ENCODE data around the gene GEN1.

DNA sequence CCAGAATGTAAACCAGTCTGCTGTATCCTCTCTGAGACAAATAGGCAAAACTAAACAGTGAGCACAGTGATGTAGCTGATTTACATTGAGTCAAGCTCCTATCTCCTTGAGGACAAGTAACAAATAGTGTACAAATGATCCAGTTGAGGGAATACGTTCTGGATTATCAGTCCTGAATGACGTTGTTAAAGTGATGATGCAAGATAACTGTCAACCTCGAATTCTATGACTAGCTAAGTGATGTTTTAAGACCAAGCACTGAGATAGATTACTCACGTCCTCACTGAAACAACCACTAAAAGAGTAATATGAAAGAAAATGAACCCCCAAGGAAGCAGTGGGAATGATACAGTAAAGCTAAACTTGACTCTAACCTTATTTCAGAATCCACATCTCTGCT is 47.1 kb upstream of the GEN1 start:
- no peak for TF ChIP-seq POLR2A (IDR thresholded peaks at IDR 0.05; ENCODE audit: low read depth, low read length)
- no peak for TF ChIP-seq POLR2AphosphoS5 (IDR thresholded peaks at IDR 0.05; ENCODE audit: low read depth, low read length)
- no peak for TF ChIP-seq TAF1 (IDR thresholded peaks at IDR 0.05; ENCODE audit: borderline replicate concordance, low read depth, low read length)

Measured in GM12892 (cell line).